ENCODE results near the gene MEIG1.
"Not testable (repeated sequence)": the region's sequence is repeated elsewhere in the genome, so short reads cannot be mapped to it uniquely, and the experiment has no call there.

Gene MEIG1

DNA sequence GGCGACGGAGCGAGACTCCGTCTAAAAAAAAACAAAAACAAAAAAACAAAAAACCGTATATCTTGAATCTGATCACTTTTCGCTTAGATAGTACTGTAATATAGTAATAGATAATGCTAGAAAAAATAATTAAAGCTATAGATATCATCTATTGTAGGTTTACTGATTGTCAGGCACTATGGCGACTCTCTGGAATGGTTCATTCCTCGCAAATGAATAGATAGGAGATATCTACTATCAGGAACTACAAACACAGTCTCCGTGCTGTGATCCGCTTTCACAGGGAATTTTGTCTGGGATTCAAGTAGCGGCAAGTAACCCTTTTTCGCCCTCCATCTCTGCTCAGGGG lies 342 bp upstream of the MEIG1 start:
- DNase-seq = no peak

GRCh38 chr10:14967897-14968296 lies 8.7 kb downstream of the MEIG1 start:
- DNase-seq = no peak

DNA sequence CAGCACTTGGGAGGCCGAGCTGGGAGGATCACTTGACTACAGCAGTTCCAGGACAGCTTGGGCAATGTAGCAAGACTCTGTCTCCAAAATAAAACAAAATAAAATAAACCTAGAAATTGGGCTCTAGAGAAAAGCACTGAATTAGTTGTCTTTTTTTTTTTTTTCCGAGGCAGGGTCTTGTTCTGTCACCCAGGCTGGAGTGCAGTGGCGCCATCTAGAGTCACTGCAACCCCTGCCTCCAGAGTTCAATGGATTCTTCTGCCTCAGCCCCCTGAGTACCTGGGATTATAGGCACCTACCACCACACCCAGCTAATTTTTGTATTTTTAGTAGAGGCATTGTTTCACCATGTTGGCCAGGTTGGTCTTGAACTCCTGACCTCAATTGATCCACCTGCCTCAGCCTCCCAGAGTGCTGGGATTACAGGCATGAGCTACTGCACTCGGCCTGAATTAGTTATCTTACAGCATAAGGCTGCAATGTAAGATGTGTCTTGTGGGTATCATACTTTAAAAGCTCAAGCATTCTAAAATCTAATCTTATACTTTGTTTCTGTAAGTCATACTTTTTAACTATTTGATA lies 12.8 kb downstream of the MEIG1 start:
- no peak for DNase-seq

GRCh38 chr10:14974153-14974998 lies 15.2 kb downstream of the MEIG1 start:
- not testable (repeated sequence) for DNase-seq

DNA sequence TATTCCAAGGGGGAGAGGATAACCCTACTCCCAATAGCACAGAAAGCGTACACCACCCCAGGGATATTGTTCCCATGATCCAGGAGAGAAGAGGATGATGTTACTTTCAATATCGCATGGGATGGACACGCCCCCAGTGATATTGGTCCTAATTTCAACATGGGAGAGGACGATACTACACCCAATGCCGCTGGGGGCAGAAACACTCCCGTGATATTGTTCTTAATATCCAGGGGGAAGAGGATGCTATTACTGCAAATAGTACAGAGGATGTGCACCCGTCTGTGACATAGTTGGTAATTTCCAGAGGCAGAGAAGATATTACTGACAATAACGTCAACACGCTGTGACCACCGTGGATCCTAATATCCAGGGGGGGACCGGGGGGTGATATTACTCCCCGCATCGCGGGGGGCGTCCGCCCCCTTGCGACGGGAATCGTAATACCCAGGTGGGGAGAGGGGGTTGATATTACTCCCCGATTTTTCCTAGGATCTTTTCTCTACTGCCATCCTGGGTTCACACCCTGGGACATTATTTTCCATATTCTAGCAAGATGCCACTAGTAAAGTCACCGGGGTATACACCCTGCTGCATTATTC lies 16.6 kb downstream of the MEIG1 start:
- no peak for DNase-seq

GRCh38 chr10:14982744-14983143 lies 23.6 kb downstream of the MEIG1 start:
- DNase-seq = no peak

DNA sequence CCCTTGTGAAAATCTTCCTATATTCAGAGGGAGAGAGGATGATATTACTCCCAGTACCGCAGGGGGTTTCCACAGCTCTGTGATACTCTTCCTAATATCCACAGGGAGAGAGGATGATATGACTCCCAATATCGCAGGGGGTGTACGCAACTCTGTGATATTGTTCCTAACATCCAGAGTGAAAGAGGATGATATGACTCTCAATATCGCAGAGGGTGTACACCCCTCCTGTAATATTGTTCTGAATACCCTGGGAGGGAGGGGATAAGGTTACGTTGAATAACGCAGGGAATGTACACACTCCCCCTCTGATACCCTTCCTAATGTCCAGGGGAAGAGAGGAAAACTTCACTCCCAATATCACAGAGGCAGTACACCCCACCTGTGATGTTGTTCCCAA lies 30.4 kb downstream of the MEIG1 start:
- not testable (repeated sequence) for DNase-seq

GRCh38 chr10:14991035-14991749 lies 32.0 kb downstream of the MEIG1 start:
- DNase-seq = not testable (repeated sequence)

DNA sequence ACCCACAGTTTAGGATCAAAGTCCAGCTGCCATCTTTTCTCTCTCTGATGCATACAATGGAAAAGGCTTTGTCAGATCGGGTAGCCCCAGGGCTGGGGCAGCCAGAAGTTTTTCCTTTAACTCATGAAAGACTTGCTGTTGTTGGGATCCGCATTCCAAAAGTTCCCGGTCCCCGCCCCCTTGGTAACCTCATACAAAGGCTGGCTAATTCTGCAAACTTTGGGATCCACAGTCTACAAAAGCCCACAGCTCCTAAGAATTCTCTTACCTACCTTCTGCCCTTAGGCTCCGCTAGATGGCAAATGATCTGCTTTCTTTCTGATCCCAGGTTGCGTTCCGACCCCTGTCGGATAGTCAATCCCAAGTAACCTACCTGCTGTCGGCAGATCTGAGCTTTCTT lies 33.1 kb downstream of the MEIG1 start:
- not testable (repeated sequence) for DNase-seq

- not testable (repeated sequence) for DNase-seq
These were observed 34.6 kb downstream of the MEIG1 start for GRCh38 chr10:14993500-14994455.

DNA sequence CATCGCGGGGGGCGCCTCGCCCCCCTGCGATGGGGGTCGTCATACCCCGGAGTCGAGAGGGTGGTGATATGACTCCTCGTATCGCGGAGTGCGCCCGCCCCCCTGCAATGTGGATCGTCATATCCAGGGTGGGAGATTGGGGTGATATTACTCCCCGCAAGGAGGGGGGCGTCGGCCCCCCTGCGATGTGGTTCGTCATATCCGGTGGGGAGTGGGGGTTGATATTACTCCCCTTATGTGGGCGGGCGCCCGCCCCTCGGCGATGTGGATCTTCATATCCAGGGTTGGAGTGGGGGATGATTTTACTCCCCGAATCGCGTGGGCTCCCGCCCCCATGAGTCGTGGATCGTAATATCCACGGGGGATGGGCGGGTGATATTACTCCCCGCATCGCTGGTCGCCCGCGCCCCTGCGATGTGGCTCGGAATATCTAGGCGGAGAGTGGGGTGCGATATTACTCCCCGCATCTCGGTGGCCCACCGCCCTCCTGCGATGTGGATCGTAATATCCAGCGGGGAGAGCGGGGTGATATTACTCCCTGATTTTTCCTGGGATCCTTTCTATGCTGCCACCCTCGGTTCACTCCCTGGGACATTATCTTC lies 36.9 kb downstream of the MEIG1 start:
- no peak for DNase-seq

GRCh38 chr10:15013530-15013929 lies 54.3 kb downstream of the MEIG1 start:
- not testable (repeated sequence) for DNase-seq

DNA sequence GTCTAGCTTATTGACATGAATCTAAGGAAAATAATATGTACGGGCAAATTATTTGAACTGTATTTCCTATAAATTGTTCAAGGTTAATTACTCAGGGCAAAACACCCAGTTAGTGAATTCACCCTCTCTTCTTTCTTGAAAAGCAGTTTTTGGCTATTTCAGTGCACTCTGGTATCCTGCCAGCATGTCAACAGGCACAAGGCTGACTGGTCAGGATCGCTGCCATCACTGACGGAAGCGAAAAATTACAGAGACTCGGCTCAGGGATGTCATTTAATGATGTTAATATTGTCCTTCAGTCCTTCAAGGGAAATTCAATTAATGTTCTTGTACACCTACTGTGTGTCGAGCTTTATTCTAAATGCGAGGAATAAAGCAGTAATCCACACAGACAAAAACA lies 56.3 kb downstream of the MEIG1 start:
- no peak for DNase-seq

GRCh38 chr10:15020966-15021365 lies 61.8 kb downstream of the MEIG1 start:
- DNase-seq = not testable (repeated sequence)

Measured in NCI-H2081 treated with DMSO at 0.1 percent for 48 hours (cell line).